H9 (cell line): Measurements from ENCODE around the gene CHRM4. TPM values are rescaled to one million over a fixed set of nuclear protein-coding genes. Genes with fewer than 3 reads are reported as not detected.

Experiments
- DNase-seq: peaks from one replicate; pipeline ENCODE4 v3.0.0-alpha.2; 2017
- H2AFZ ChIP-seq: one replicate; pipeline ENCODE4 v1.6.1; 2013; ENCODE audit warnings: mild to moderate bottlenecking, low read length, control low read depth, moderate library complexity
- H2AK5ac ChIP-seq: 2 replicates; pipeline ENCODE4 v1.6.1; 2013; ENCODE audit warnings: low read length, control low read depth, mixed read lengths; ENCODE audit not compliant: insufficient read length
- H2BK120ac ChIP-seq: one replicate; pipeline ENCODE4 v1.6.1; 2013; ENCODE audit warnings: low read depth, mild to moderate bottlenecking, low read length, control low read depth, inconsistent platforms; ENCODE audit not compliant: poor library complexity, severe bottlenecking
- H2BK12ac ChIP-seq: 2 replicates; pipeline ENCODE4 v1.6.1; 2013; ENCODE audit warnings: low read length, control low read depth, mixed read lengths, low read depth; ENCODE audit not compliant: insufficient read length
- H2BK15ac ChIP-seq: 2 replicates; pipeline ENCODE4 v1.6.1; 2013; ENCODE audit warnings: low read depth, low read length, control low read depth
- H2BK20ac ChIP-seq: one replicate; pipeline ENCODE4 v1.6.1; 2013; ENCODE audit warnings: low read depth, mild to moderate bottlenecking, low read length, control low read depth, inconsistent platforms; ENCODE audit not compliant: poor library complexity, severe bottlenecking
- H2BK5ac ChIP-seq: 2 replicates; pipeline ENCODE4 v1.6.1; 2013; ENCODE audit warnings: low read length, control low read depth, mixed read lengths; ENCODE audit not compliant: insufficient read length
- H3K14ac ChIP-seq: 2 replicates; pipeline ENCODE4 v1.6.1; 2013; ENCODE audit warnings: low read length, control low read depth; ENCODE audit not compliant: insufficient read depth
- H3K18ac ChIP-seq: 2 replicates; pipeline ENCODE4 v1.6.1; 2013; ENCODE audit warnings: low read depth, mild to moderate bottlenecking, mixed read lengths, low read length, control low read depth; ENCODE audit not compliant: insufficient read length
- H3K23ac ChIP-seq: 2 replicates; pipeline ENCODE4 v1.6.1; 2013; ENCODE audit warnings: low read length, control low read depth, mixed read lengths, low read depth; ENCODE audit not compliant: insufficient read length
- H3K23me2 ChIP-seq: 2 replicates; pipeline ENCODE4 v1.6.1; 2013; ENCODE audit warnings: low read depth, mild to moderate bottlenecking, mixed read lengths, low read length, control low read depth; ENCODE audit not compliant: insufficient read length, poor library complexity, severe bottlenecking
- H3K27ac ChIP-seq: 2 replicates; pipeline ENCODE4 v1.5.1; 2013; ENCODE audit warnings: low read length, control low read depth, mixed read lengths, low read depth; ENCODE audit not compliant: insufficient read length
- H3K27me3 ChIP-seq: 2 replicates; pipeline ENCODE4 v1.6.1; 2013; ENCODE audit warnings: low read length, control low read depth, inconsistent platforms; ENCODE audit not compliant: insufficient read depth
- H3K4ac ChIP-seq: 2 replicates; pipeline ENCODE4 v1.6.1; 2013; ENCODE audit warnings: low read depth, mild to moderate bottlenecking, control low read depth, inconsistent platforms, low read length, moderate library complexity
- H3K4me1 ChIP-seq: 2 replicates; pipeline ENCODE4 v1.6.1; 2013; ENCODE audit warnings: low read length, control low read depth, inconsistent platforms; ENCODE audit not compliant: insufficient read depth
- H3K4me2 ChIP-seq: 2 replicates; pipeline ENCODE4 v1.6.1; 2013; ENCODE audit warnings: low read length, control low read depth, mixed read lengths; ENCODE audit not compliant: insufficient read length, insufficient read depth
- H3K56ac ChIP-seq: 2 replicates; pipeline ENCODE4 v1.6.1; 2013; ENCODE audit warnings: low read depth, mild to moderate bottlenecking, mixed read lengths, low read length, control low read depth; ENCODE audit not compliant: insufficient read length
- H3K79me1 ChIP-seq: 2 replicates; pipeline ENCODE4 v1.6.1; 2013; ENCODE audit warnings: low read depth, mild to moderate bottlenecking, moderate library complexity, low read length, control low read depth, inconsistent platforms; ENCODE audit not compliant: insufficient read depth, poor library complexity, severe bottlenecking
- H3K79me2 ChIP-seq: 2 replicates; pipeline ENCODE4 v1.6.1; 2013; ENCODE audit warnings: low read length, control low read depth, inconsistent platforms; ENCODE audit not compliant: insufficient read depth
- H3K9ac ChIP-seq: 2 replicates; pipeline ENCODE4 v1.6.1; 2013; ENCODE audit warnings: low read length, control low read depth, mixed read lengths; ENCODE audit not compliant: insufficient read length; ENCODE audit errors: extremely low read depth
- H3K9me3 ChIP-seq: one replicate; pipeline ENCODE4 v1.6.1; 2013; ENCODE audit warnings: low read depth, low read length, inconsistent platforms; ENCODE audit not compliant: control insufficient read depth
- H3T11ph ChIP-seq: one replicate; pipeline ENCODE4 v1.6.1; 2013; ENCODE audit warnings: mild to moderate bottlenecking, low read length, control low read depth, inconsistent platforms
- H4K20me1 ChIP-seq: one replicate; pipeline ENCODE4 v1.6.1; 2013; ENCODE audit not compliant: control insufficient read depth, insufficient read length, insufficient read depth
- H4K5ac ChIP-seq: 2 replicates; pipeline ENCODE4 v1.6.1; 2013; ENCODE audit warnings: low read depth, mild to moderate bottlenecking, mixed read lengths, low read length, control low read depth; ENCODE audit not compliant: insufficient read length
- H4K8ac ChIP-seq: replicated peaks from 2 replicates; pipeline ENCODE4 v1.6.1; 2013; ENCODE audit warnings: low read length, control low read depth, mixed read lengths, low read depth; ENCODE audit not compliant: insufficient read length
- H4K91ac ChIP-seq: 2 replicates; pipeline ENCODE4 v1.6.1; 2013; ENCODE audit warnings: low read depth, mild to moderate bottlenecking, moderate library complexity, mixed read lengths, low read length, control low read depth; ENCODE audit not compliant: insufficient read length
- H3K27ac Mint-ChIP-seq, 3 experiments: 2 replicates in 2 of 3; 3 replicates in 1 of 3; pipeline ENCODE4 v1.8.0; 2020 to 2021; ENCODE audit warnings: mixed read lengths in 3 of 3, mild to moderate bottlenecking in 1 of 3, moderate library complexity in 1 of 3
- H3K27me3 Mint-ChIP-seq: 2 replicates; pipeline ENCODE4 v1.8.0; 2021; ENCODE audit warnings: low read depth, mild to moderate bottlenecking, moderate library complexity, mixed read lengths
- H3K36me3 Mint-ChIP-seq, 3 experiments: 2 replicates in 2 of 3; 3 replicates in 1 of 3; pipeline ENCODE4 v1.8.0; 2020 to 2021; ENCODE audit warnings: low read depth in 3 of 3, mixed read lengths in 3 of 3; ENCODE audit not compliant: insufficient read depth in 1 of 3
- H3K4me1 Mint-ChIP-seq, 2 experiments: 2 replicates each; pipeline ENCODE4 v1.8.0; 2020; ENCODE audit warnings: mixed read lengths in 2 of 2
- H3K4me3 Mint-ChIP-seq, 2 experiments: 2 replicates in 1 of 2; 3 replicates in 1 of 2; pipeline ENCODE4 v1.8.0; 2020 to 2021; ENCODE audit warnings: mild to moderate bottlenecking in 2 of 2, mixed read lengths in 2 of 2, moderate library complexity in 1 of 2
- H3K9me3 Mint-ChIP-seq, 2 experiments: 2 replicates in 1 of 2; 3 replicates in 1 of 2; pipeline ENCODE4 v1.8.0; 2020; ENCODE audit warnings: mild to moderate bottlenecking in 2 of 2, mixed read lengths in 2 of 2, moderate library complexity in 1 of 2
- WGBS: extraction: QIAGEN DNeasy Blood & Tissue Kit; methylation state at CpG from one replicate; pipeline ENCODE4 v1.1.7; 2013; ENCODE audit warnings: missing lambda C conversion rate, low lambda C conversion rate, mixed read lengths; ENCODE audit not compliant: insufficient read length; ENCODE audit errors: extremely low coverage; 5-methylcytosine and 5-hydroxymethylcytosine counted together
- total RNA-seq: library from RNA; stranded (reverse); gene quantifications from 2 replicates; pipeline ENCODE4 v1.2.1, GENCODE V29; 2021
- TF ChIP-seq, protein P1 (sequence below): fragments of 200-600 bp; sonication (generic); conservative IDR thresholded peaks from 3 replicates; pipeline ENCODE4 v1.8.0; 2021; ENCODE audit warnings: antibody characterized with exemption, mild to moderate bottlenecking

The CHRM4 gene
- total RNA-seq, 1 experiment from 2014 or later: 1.0 TPM

DNA sequence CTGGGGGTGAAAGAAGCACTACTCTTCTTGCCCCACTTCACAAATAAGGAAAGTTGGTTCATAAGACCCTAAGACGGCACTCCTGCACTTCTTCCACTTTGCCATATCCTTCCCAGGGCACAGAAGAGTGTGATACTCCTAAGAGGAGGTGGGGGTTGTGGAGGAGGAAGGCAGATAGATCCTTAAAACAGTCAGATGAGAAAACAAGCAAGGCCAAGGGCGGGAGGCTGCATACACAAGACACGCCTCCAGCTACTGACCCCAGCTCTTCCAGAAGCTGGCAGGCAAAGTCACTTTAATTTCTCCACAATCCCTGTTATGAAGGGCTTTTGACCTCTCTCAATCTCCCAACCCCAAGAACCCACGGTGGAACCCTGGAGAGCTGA is 1.6 kb upstream of the CHRM4 start:
- Histone ChIP-seq H2BK120ac (no peak overlapping the region), H3K27me3 (peaks cover 19% of the 10 kb centered on the region; the same call in 1 of the 2 replicates), H4K5ac (no peak overlapping the region), H2BK5ac (no peak overlapping the region), H3K9me3 (no peaks in the 10 kb centered on the region), H3K4ac (no peak overlapping the region), H2BK20ac (no peak overlapping the region), H2BK12ac (no peak overlapping the region), H4K91ac (no peak overlapping the region), H3K56ac (no peak overlapping the region), H3K18ac (peak overlapping the region; percentile 15), H3T11ph (no peak overlapping the region), H3K4me1 (peaks cover 3% of the 10 kb centered on the region; the same call in 1 of the 2 replicates), H2AK5ac (no peak overlapping the region), H3K79me2 (no peaks in the 10 kb centered on the region), H2BK15ac (no peak overlapping the region), H4K20me1 (no peaks in the 10 kb centered on the region), H3K23ac (no peak overlapping the region), H3K23me2 (peaks cover 15% of the 10 kb centered on the region), H3K27ac (no peak overlapping the region), H3K79me1 (no peaks in the 10 kb centered on the region), H3K14ac (no peak overlapping the region), H3K9ac (no peak overlapping the region), H3K4me2 (peak overlapping the region; percentile 70), H4K8ac (no peak overlapping the region), H2AFZ (no peak overlapping the region)
- no CpG with 5 or more reads among the region's 4 CpGs for WGBS
- DNase-seq: no peak
- H3K27ac Mint-ChIP-seq: no peak overlapping the region; a peak in 1 of 7 replicates
- TF ChIP-seq, protein P1, sequence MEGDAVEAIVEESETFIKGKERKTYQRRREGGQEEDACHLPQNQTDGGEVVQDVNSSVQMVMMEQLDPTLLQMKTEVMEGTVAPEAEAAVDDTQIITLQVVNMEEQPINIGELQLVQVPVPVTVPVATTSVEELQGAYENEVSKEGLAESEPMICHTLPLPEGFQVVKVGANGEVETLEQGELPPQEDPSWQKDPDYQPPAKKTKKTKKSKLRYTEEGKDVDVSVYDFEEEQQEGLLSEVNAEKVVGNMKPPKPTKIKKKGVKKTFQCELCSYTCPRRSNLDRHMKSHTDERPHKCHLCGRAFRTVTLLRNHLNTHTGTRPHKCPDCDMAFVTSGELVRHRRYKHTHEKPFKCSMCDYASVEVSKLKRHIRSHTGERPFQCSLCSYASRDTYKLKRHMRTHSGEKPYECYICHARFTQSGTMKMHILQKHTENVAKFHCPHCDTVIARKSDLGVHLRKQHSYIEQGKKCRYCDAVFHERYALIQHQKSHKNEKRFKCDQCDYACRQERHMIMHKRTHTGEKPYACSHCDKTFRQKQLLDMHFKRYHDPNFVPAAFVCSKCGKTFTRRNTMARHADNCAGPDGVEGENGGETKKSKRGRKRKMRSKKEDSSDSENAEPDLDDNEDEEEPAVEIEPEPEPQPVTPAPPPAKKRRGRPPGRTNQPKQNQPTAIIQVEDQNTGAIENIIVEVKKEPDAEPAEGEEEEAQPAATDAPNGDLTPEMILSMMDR: no peak
- peaks cover 50% of the 10 kb centered on the region for H3K27me3 Mint-ChIP-seq
- H3K4me3 Mint-ChIP-seq: peak overlapping the region; percentile 78
- peaks cover 27 to 32% of the 10 kb centered on the region in 2 experiments for H3K4me1 Mint-ChIP-seq
- peaks cover 0 to 14% (median 13%) of the 10 kb centered on the region in 3 experiments; a peak in 6 of 7 replicates for H3K36me3 Mint-ChIP-seq
- no peaks in the 10 kb centered on the region for H3K9me3 Mint-ChIP-seq
